NOMO-1 treated with dmso at 0.1 percent for 144 hours (cell line): ENCODE results near the gene ZSWIM2.
"Not testable (repeated sequence)": the region's sequence is repeated elsewhere in the genome, so short reads cannot be mapped to it uniquely, and the experiment has no call there.

Source experiments
- DNase-seq: peaks from one replicate; lab custom pipeline; 2025; ENCODE audit not compliant: unreplicated experiment; lab: John Stamatoyannopoulos, UW

ZSWIM2 gene

GRCh38 chr2:186848873-186849578 lies at the start of gene ZSWIM2:
Gene ZSWIM2, minus strand, starts transcription at chr2:186849170. Its CDS starts 40 bp downstream, at chr2:186849130.
- DNase-seq = peak; percentile 31

DNA sequence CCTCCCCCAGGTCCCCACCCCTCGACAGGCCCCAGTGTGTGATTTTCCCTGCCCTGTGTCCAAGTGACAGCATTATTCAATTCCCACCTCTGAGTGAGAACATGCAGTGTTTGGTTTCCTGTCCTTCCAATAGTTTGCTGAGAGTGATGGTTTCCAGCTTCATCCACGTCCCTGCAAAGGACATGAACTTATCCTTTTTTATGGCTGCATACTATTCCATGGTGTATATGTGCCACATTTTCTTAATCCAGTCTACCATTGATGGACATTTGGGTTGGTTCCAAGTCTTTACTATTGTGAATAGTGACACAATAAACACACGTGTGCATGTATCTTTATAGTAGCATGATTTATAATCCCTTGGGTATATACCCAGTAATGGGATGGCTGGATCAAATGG lies 47.2 kb upstream of the ZSWIM2 start:
- DNase-seq = not testable (repeated sequence)

GRCh38 chr2:186895451-186895850 lies 46.5 kb upstream of the ZSWIM2 start:
- DNase-seq = no peak

- DNase-seq = no peak
These were observed 45.5 kb upstream of the ZSWIM2 start for GRCh38 chr2:186894478-186894877.

- no peak for DNase-seq
These were observed 43.9 kb upstream of the ZSWIM2 start for GRCh38 chr2:186892821-186893220.

- no peak for DNase-seq
These were observed 42.2 kb upstream of the ZSWIM2 start for GRCh38 chr2:186891185-186891621.

DNA sequence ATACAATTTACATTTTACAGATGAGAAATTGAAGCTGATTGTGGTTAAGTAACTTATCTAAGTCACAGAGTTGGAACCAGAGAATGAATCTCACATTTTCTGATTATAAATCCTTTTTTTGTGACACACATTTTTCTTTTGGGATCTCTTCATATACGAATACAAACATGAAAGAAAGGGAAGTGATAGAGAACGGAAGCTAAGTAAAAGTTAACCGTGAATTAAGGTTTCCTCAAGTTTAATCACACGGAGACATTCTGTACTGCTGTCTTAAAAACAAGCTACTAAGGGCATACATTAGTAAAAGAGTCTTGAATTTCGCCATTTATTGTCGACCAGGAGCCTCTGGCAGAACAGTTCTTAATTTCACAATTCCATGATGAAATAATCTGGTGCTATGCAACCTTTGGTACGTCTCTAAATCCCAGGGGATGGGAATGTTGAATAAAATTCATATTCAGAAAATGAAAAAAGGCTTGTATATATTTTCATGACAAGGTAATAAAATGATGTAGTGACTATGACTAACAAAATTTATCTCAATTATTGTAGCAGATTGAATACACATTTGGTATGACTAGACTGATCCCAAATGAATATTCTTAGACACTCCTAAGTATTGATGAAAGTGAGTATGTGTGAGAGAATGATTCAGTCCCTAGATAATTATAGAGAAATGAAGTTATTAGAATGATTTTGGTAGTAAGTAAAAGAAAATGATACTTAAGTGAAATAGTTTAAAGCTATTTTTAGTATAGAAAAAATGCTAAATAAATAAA lies 40.3 kb upstream of the ZSWIM2 start:
- no peak for DNase-seq

GRCh38 chr2:186887107-186888090 lies 38.4 kb upstream of the ZSWIM2 start:
- DNase-seq = no peak

DNA sequence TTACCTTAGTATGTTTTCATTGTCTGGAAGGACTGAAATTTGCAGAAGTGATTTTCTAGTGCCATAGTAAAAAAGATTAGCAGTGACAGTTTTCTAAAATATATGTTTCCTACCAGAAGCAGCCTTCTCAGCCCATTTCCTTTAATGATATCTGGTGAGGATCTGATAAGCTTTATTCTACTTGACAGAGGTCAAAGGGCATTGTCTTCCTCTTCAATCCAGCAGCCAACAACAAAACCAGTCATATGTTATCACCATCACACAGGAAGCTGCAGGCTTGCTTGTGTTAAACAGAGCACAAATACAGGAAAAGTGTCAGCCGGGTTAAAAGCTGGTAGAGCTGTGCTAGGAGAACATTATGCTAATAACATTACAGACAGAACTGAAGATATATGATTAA lies 35.6 kb upstream of the ZSWIM2 start:
- no peak for DNase-seq

GRCh38 chr2:186883666-186884065 lies 34.7 kb upstream of the ZSWIM2 start:
- DNase-seq = no peak

GRCh38 chr2:186882511-186883071 lies 33.6 kb upstream of the ZSWIM2 start:
- DNase-seq = no peak

DNA sequence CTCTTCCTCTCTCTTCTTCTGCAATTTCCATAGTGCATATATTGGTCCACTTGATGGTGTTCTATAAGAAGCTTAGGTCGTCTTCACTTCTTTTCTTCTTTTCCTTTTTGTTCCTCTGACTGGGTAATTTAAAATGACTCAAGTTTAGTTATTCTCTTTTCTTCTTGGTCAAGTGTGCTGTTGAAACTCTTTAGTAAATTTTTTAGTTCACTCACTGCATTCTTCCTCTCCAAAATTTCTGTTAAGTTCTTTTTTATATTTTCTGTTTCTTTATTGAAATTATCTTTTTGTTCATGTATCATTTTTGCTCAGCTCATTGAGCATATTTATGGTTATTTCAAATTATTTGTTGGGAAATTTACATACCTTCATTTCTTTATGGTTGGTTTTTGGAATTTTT lies 32.7 kb upstream of the ZSWIM2 start:
- no peak for DNase-seq

- no peak for DNase-seq
These were observed 30.3 kb upstream of the ZSWIM2 start for GRCh38 chr2:186879312-186879711.

GRCh38 chr2:186874713-186875112 lies 25.7 kb upstream of the ZSWIM2 start:
- DNase-seq = no peak

DNA sequence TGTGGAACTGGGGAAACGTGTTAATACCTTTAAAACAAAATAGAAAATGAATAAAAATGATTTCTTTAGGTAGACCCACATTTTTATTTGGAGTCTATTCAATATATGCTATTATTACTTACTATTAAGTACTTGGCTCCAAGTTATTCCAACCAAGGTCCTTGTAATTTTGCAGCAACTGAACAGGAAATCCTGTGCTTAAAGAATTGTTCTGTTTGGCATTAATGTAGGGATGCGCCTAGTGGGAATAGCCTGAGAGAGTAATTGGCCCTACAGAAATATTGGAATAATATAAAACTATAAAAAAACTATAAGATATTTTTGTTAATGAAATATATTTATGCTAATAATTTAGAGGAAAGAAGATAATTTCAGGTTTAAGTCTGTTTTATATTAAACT lies 22.9 kb upstream of the ZSWIM2 start:
- DNase-seq = no peak

DNA sequence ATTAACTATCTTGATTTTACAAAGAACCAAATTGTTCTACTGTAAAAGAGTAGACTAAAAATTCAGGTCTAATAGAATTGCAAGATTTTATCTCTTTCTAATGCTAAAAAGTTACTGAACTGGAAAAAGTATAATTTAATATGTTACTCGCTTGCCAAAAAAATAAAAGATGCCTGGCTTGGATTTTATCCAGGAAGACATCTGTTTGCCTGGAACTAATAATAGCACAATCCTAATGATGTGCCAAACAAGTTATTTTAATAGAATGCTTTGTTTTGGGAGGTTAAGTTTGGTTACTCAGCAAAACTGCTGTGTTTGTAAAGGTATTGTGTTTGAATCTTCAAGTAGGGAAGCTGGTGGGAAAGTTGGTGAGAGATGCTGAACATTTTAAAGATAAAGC lies 19.4 kb upstream of the ZSWIM2 start:
- DNase-seq = no peak

DNA sequence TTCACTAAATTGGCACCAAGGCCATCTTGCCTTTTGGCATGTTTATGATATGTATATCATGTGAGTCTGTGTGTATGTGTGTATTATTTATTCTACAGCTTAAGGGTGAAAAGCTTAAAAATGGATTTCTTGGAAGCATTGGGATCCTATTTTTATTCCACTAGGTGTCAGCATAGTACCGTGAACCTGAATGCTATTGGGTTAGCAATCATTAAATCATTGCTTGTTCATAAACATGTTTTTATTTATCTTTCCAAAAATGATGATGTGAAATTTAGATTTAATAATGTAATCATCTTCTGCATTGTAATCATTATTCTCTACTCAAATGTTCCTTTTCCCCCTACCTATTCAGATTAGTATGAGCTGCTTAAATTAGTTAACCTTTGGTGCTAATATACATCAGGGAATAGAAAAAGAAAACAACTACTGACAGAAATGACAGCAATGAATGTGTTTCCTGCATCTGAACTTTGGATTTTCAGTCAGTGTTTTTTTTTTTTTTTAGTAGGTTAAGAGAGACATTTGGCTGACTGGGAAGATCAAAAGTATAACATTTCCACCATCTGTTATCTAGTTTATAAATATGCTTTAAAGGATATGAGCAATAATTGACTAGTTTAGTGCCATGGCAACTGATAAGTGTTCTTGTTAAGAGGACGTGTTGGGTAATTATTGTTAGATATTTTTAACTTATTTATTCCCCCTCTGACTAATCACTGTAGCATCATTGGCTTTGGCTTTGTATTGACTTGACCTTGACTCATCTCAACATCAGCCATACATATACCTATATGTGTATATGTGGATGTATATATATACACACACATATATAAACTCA lies 14.1 kb upstream of the ZSWIM2 start:
- no peak for DNase-seq

DNA sequence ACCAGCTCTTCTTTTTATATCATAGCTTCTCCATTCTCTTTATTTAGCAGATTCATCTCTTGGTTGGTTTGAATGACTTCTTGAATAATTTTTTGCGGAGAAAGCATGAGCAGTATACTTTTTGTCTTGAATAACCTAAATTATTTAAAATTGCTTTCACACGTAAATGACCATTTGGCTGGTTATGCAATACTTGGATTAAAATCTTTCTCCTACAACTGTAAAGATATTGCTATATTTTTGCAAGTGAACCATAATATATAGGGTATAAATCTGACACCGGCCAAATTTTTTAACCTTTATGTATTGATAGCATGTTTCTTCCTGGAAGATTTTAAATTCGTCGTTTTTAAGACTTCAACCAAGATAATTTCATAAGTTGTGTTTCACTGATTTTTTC lies 6.2 kb upstream of the ZSWIM2 start:
- DNase-seq = no peak

DNA sequence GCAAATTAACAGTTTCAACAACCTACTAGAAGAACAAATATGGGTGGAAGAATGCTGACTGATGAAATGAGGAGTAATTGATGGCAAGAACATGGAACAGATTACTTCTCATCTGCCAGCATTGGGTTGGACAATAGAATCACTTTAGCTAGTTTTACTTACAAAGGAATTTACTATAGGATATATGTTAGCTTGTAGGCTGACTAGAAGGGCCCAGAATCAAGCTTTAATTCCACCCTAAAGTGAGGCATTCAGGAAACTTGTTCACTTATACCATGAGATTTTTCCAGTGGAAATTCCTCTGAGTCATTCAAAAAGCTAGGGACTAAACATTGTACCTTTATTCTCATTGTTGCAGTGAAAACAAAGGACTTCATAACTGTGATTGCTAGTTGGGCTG lies 5.0 kb upstream of the ZSWIM2 start:
- DNase-seq = no peak

DNA sequence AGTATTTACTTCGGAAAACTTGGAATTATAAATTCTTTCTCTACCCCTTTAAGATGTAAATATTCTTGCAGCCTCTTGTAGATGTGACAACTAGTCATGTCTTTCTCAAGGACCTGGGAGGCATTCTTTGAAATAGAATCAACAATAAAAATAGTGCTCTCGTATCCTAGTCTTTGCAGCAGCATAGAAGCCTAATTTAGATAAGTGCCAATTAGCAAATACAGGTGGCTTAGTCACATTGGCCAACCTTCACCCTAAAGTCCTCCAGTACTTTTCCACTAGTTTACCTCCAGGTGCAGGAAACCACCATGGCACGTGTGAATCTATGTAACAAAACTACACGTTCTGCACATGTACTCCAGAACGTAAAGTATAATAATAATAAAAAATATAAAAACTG lies 3.5 kb upstream of the ZSWIM2 start:
- DNase-seq = no peak
